ENCODE measurements around the gene WWC1.

The WWC1 gene

DNA sequence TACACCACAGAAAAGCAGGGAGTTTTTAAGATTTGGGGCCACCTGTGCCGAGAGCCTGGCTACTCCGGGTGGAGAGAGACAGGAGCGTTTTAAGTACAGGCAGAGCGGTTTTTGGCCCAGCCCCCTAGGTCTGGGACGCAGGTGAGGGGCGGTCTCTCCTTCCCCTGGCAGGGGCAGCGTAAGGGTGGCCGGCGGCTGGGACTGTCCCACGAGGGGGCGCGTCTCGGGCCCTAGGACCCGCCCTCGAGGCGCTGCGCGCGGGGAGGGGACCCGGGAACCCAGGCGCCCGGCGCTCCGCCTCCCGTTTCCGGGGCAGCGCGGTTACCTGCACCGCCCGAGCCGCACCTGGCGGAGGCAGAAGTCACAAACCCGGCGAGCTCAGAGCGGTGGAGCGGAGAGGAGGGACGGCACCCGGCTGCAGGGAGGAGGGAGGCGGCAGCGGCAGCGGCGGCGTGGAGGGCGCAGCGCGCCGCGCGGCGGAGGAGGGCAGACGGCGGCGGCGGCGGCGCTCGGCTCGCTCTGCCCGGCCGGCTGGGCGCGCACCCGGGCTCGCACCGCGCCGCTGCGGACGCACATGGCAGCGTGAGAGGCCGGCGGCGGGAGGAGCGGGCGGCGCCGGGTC lies at the start of gene WWC1:
Gene WWC1, plus strand, starts transcription at position 304 of the 622 bp plus-strand sequence. CDS start 508 bp downstream, outside the sequence.
- Histone ChIP-seq H3K27me3 (ENCODE audit: low read depth, low read length) (peaks cover 17% of the 10 kb centered on the region), H3K27ac (ENCODE audit: low read length) (no peak within 1 kb of the TSS), H3K4me1 (ENCODE audit: control insufficient read depth in 1 of 2, insufficient read depth in 2 of 2, low read length in 2 of 2) (peaks cover 0 to 17% of the 10 kb centered on the region in 2 donors), H3K36me3 (ENCODE audit: control insufficient read depth in 1 of 2, insufficient read depth in 2 of 2, low read length in 2 of 2) (no peaks in the 10 kb centered on the region), H3K4me3 (ENCODE audit: low read depth in 1 of 2, low read length in 2 of 2) (peak within 1 kb of the TSS; percentile 26 to 72), H3K9me3 (ENCODE audit: control insufficient read depth in 1 of 2, low read length in 2 of 2) (no peaks in the 10 kb centered on the region)

DNA sequence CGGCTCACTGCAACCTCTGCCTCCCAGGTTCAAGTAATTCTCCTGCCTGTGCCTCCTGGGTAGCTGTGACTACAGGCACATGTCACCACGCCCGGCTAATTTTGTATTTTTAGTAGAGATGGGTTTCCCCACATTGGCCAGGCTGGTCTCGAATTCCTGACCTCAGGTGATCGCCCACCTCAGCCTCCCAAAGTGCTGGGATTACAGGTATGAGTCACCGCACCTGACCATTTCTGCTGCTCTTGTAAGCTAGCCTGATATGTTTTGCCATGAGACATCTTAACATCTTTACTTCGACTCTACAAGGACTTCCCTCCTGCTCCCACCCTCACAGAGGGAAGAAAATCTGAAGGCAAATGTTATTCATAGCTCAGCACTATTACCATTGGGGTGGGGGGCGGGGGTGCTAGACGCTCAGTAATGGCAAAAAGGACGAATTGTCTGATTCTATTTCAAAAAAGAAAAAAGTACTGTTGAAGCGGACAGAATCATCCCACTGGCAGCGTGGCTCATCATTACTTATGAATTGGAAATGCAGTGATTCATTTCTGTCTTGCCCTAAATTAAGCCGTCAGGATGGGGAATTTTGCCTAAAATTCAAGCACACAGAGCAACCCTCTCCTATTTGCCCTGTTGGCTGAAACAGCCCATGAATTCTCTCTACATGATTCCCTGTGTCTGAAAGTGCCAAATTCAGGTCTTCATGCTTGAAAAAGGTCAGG lies 46.4 kb upstream of the WWC1 start:
- H3K36me3 ChIP-seq (ENCODE audit: control insufficient read depth in 1 of 2, insufficient read depth in 2 of 2, low read length in 2 of 2) = no peaks in the 10 kb centered on the region
- no peak overlapping the region for H3K27ac ChIP-seq (ENCODE audit: low read length)
- no peaks in the 10 kb centered on the region for H3K4me1 ChIP-seq (ENCODE audit: control insufficient read depth in 1 of 2, insufficient read depth in 2 of 2, low read length in 2 of 2)
- no peak overlapping the region for H3K4me3 ChIP-seq (ENCODE audit: low read depth in 1 of 2, low read length in 2 of 2)
- H3K27me3 ChIP-seq (ENCODE audit: low read depth, low read length) = no peaks in the 10 kb centered on the region
- H3K9me3 ChIP-seq (ENCODE audit: control insufficient read depth in 1 of 2, low read length in 2 of 2) = no peaks in the 10 kb centered on the region

DNA sequence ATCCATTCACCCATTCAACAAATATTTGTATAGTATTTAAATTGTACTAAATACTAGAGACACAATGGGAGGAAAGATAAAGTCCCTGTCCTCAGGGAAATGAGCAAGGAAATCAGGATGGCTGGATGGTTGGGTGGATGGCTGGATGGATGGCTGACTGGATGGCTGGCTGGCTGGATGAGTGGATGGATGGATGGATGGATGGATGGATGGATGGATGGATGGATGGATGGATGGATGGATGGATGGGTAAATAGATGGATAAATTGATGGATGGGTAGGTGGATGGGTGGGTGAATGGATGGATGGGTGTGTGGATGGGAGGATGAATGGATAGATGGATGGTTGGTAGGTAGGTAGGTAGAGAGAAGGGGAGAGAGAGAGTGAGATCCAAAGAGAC lies 41.5 kb upstream of the WWC1 start:
- Histone ChIP-seq H3K36me3 (ENCODE audit: control insufficient read depth in 1 of 2, insufficient read depth in 2 of 2, low read length in 2 of 2) (no peaks in the 10 kb centered on the region), H3K4me1 (ENCODE audit: control insufficient read depth in 1 of 2, insufficient read depth in 2 of 2, low read length in 2 of 2) (no peaks in the 10 kb centered on the region), H3K27ac (ENCODE audit: low read length) (no peak overlapping the region), H3K4me3 (ENCODE audit: low read depth in 1 of 2, low read length in 2 of 2) (no peak overlapping the region), H3K27me3 (ENCODE audit: low read depth, low read length) (no peaks in the 10 kb centered on the region), H3K9me3 (ENCODE audit: control insufficient read depth in 1 of 2, low read length in 2 of 2) (no peaks in the 10 kb centered on the region)

DNA sequence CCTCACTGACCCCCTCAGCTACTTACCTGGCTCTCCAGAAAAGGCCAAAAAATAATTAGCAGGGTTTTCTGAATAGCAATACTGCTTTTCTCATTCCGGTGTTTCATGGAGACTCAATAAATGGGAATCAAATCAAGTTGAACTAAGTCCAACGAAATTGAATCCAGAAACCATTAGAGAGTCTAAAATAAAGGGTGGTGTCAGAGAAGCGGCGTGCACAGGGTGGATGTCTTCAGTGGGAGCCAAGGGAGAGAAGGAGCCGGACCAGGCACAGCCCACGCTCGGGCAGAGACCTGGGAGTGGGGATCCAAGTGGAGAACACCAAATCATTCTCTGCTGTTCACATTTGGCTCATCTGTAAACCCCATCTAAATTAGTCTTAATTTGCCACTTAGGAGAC lies 40.2 kb upstream of the WWC1 start:
- Histone ChIP-seq H3K9me3 (ENCODE audit: control insufficient read depth in 1 of 2, low read length in 2 of 2) (no peaks in the 10 kb centered on the region), H3K27ac (ENCODE audit: low read length) (no peak overlapping the region), H3K27me3 (ENCODE audit: low read depth, low read length) (no peaks in the 10 kb centered on the region), H3K36me3 (ENCODE audit: control insufficient read depth in 1 of 2, insufficient read depth in 2 of 2, low read length in 2 of 2) (no peaks in the 10 kb centered on the region), H3K4me3 (ENCODE audit: low read depth in 1 of 2, low read length in 2 of 2) (no peak overlapping the region), H3K4me1 (ENCODE audit: control insufficient read depth in 1 of 2, insufficient read depth in 2 of 2, low read length in 2 of 2) (no peaks in the 10 kb centered on the region)

DNA sequence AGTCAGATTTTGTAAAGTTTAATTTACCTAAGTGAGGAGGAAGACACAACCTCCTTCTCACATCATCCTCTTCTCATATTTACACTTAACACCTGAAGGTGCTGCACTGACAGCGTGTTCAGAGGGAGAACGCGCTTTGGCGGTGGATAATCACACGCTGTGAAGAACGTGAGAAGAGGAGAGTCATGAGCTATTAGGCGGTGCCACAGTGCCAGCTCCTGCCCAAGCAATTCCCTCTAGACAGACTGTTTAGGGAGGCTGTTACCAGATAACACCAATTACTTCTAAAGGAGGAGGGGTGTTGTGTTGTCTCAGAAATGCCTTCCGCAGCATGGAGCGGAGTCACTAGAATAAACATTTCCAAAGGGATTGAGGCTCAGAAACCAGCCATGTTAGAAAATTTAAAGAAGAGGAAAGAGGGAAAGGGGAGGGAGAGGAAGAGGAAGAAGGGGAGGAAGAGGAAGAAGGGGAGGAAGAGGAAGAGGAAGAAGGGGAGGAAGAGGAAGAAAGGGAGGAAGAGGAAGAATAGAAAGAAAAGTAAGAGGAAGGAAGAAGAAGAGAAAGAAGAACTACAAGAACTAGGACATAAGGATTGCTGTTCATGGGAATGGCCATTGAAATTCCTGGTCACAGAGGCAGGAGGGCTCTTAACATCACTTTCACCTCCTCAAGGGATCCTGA lies 37.3 kb upstream of the WWC1 start:
- Histone ChIP-seq H3K9me3 (ENCODE audit: control insufficient read depth in 1 of 2, low read length in 2 of 2) (no peaks in the 10 kb centered on the region), H3K4me3 (ENCODE audit: low read depth in 1 of 2, low read length in 2 of 2) (no peak overlapping the region), H3K4me1 (ENCODE audit: control insufficient read depth in 1 of 2, insufficient read depth in 2 of 2, low read length in 2 of 2) (no peaks in the 10 kb centered on the region), H3K27me3 (ENCODE audit: low read depth, low read length) (no peaks in the 10 kb centered on the region), H3K27ac (ENCODE audit: low read length) (no peak overlapping the region), H3K36me3 (ENCODE audit: control insufficient read depth in 1 of 2, insufficient read depth in 2 of 2, low read length in 2 of 2) (no peaks in the 10 kb centered on the region)

DNA sequence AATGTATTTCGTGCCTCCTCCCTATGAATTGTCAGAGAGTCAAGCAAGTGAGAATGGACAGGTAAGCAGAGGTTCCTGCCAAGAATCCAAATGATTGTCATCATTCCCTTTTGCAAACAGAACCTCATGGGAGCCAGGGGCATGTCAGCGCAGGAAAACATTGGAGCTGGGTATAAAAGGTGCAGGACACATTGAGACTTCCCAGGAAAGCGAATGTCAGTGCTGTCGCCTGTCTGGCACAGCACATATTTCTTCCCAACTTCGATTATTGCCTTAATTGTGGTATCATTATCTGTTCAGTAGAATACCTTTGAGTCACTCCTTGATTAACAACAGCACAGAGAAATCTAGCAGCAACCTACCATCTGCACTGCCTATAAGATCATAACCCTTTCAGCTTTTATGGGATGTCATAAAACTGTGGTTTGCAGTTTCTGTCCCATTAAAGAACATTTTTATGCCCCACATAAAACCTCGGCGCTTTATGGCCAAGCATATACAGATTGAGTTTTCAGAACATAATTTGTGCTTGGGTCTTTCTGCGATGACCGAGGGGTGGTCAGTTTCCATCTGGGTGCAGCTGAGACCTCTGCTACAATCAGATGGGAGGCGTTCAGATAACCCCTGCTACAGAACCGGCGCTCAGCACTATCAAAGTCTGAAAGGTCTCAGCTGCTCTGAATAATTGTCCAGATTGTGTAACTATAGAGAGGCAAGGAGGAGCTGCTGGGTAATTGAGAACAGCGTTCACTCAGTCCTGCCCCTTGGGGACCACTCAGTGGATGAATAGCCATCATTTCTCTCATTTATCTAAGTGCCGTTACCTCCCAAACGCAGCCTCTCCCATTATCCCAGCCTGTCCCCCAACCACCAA lies 30.9 kb upstream of the WWC1 start:
- H3K4me3 ChIP-seq (ENCODE audit: low read depth in 1 of 2, low read length in 2 of 2) = no peak overlapping the region
- no peaks in the 10 kb centered on the region for H3K27me3 ChIP-seq (ENCODE audit: low read depth, low read length)
- H3K27ac ChIP-seq (ENCODE audit: low read length) = no peak overlapping the region
- no peaks in the 10 kb centered on the region for H3K9me3 ChIP-seq (ENCODE audit: control insufficient read depth in 1 of 2, low read length in 2 of 2)
- no peaks in the 10 kb centered on the region for H3K36me3 ChIP-seq (ENCODE audit: control insufficient read depth in 1 of 2, insufficient read depth in 2 of 2, low read length in 2 of 2)
- no peaks in the 10 kb centered on the region for H3K4me1 ChIP-seq (ENCODE audit: control insufficient read depth in 1 of 2, insufficient read depth in 2 of 2, low read length in 2 of 2)

DNA sequence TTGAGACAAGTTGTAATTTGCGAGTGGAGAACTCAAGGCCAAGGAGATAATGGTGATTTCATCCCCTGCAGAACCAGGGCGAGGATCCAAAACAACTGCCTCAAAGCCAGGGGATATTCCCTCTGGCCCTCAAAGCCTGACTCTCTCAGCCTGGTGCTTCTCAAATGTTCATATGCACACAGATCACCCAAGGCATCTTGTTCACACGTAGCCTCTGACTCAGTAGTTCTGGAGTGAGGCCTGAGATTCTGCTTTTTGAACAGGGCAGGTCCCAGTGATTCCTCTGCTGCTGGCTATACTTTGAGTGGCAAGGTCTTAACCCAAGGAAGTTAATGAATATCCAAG lies 30.2 kb upstream of the WWC1 start:
- H3K4me3 ChIP-seq (ENCODE audit: low read depth in 1 of 2, low read length in 2 of 2) = no peak overlapping the region
- H3K4me1 ChIP-seq (ENCODE audit: control insufficient read depth in 1 of 2, insufficient read depth in 2 of 2, low read length in 2 of 2) = no peaks in the 10 kb centered on the region
- H3K27me3 ChIP-seq (ENCODE audit: low read depth, low read length) = no peaks in the 10 kb centered on the region
- H3K36me3 ChIP-seq (ENCODE audit: control insufficient read depth in 1 of 2, insufficient read depth in 2 of 2, low read length in 2 of 2) = no peaks in the 10 kb centered on the region
- no peak overlapping the region for H3K27ac ChIP-seq (ENCODE audit: low read length)
- no peaks in the 10 kb centered on the region for H3K9me3 ChIP-seq (ENCODE audit: control insufficient read depth in 1 of 2, low read length in 2 of 2)

DNA sequence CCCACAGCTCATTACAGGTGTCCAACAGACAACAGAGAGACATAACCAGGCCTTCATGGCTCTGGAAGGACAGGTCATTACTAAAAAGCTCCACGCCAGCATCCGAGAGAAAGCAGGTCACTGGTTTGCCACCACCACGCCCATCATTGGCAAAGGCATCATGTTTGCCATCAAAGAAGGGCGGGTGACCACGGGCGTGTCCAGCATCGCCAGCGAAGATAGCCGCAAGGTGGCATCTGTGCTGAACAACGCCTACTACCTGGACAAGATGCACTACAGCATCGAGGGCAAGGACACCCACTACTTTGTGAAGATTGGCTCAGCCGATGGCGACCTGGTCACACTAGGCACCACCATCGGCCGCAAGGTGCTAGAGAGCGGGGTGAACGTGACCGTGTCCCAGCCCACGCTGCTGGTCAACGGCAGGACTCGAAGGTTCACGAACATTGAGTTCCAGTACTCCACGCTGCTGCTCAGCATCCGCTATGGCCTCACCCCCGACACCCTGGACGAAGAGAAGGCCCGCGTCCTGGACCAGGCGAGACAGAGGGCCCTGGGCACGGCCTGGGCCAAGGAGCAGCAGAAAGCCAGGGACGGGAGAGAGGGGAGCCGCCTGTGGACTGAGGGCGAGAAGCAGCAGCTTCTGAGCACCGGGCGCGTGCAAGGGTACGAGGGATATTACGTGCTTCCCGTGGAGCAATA lies 29.3 kb upstream of the WWC1 start:
- no peaks in the 10 kb centered on the region for H3K9me3 ChIP-seq (ENCODE audit: control insufficient read depth in 1 of 2, low read length in 2 of 2)
- no peak overlapping the region for H3K4me3 ChIP-seq (ENCODE audit: low read depth in 1 of 2, low read length in 2 of 2)
- H3K4me1 ChIP-seq (ENCODE audit: control insufficient read depth in 1 of 2, insufficient read depth in 2 of 2, low read length in 2 of 2) = no peaks in the 10 kb centered on the region
- no peak overlapping the region for H3K27ac ChIP-seq (ENCODE audit: low read length)
- no peaks in the 10 kb centered on the region for H3K36me3 ChIP-seq (ENCODE audit: control insufficient read depth in 1 of 2, insufficient read depth in 2 of 2, low read length in 2 of 2)
- no peaks in the 10 kb centered on the region for H3K27me3 ChIP-seq (ENCODE audit: low read depth, low read length)

DNA sequence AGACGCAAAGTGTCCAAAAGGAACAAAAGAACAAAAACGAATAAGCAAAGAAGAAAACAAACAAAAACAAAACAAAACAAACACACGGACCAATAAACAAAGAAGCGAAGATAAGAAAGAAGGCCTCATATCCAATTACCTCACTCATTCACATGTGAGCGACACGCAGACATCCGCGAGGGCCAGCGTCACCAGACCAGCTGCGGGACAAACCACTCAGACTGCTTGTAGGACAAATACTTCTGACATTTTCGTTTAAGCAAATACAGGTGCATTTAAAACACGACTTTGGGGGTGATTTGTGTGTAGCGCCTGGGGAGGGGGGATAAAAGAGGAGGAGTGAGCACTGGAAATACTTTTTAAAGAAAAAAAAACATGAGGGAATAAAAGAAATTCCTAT lies 28.3 kb upstream of the WWC1 start:
- Histone ChIP-seq H3K36me3 (ENCODE audit: control insufficient read depth in 1 of 2, insufficient read depth in 2 of 2, low read length in 2 of 2) (no peaks in the 10 kb centered on the region), H3K4me3 (ENCODE audit: low read depth in 1 of 2, low read length in 2 of 2) (no peak overlapping the region), H3K27ac (ENCODE audit: low read length) (no peak overlapping the region), H3K4me1 (ENCODE audit: control insufficient read depth in 1 of 2, insufficient read depth in 2 of 2, low read length in 2 of 2) (no peaks in the 10 kb centered on the region), H3K9me3 (ENCODE audit: control insufficient read depth in 1 of 2, low read length in 2 of 2) (no peaks in the 10 kb centered on the region), H3K27me3 (ENCODE audit: low read depth, low read length) (no peaks in the 10 kb centered on the region)

DNA sequence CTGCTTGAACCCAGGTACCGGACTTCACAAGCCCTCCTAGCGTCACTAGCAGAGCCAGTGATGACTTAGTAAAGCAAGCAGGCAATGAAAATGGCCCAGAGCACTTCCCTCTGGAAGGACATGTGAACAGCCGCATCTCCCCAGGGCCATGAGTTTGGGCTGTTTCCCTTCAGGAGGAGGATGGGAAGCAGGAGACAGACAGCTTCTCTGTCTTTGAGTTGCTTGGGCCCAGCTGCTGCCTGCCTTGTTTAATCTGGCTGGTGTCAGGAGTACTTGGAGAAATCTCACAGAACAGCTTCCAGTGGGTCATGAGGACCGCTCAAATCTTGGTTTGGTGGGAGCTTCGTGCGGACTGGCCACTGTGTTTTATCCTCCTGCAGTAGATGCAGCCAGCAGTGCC lies 25.4 kb upstream of the WWC1 start:
- H3K27me3 ChIP-seq (ENCODE audit: low read depth, low read length) = no peaks in the 10 kb centered on the region
- H3K9me3 ChIP-seq (ENCODE audit: control insufficient read depth in 1 of 2, low read length in 2 of 2) = no peaks in the 10 kb centered on the region
- H3K4me1 ChIP-seq (ENCODE audit: control insufficient read depth in 1 of 2, insufficient read depth in 2 of 2, low read length in 2 of 2) = peaks cover 0 to 10% of the 10 kb centered on the region in 2 donors
- no peaks in the 10 kb centered on the region for H3K36me3 ChIP-seq (ENCODE audit: control insufficient read depth in 1 of 2, insufficient read depth in 2 of 2, low read length in 2 of 2)
- no peak overlapping the region for H3K4me3 ChIP-seq (ENCODE audit: low read depth in 1 of 2, low read length in 2 of 2)
- H3K27ac ChIP-seq (ENCODE audit: low read length) = no peak overlapping the region
